ENCODE measurements around the gene CHAF1A.

The CHAF1A gene

GRCh38 chr19:4432918-4433506 lies 30.6 kb downstream of the CHAF1A start:
- H3K4me2 ChIP-seq (ENCODE audit: low read length, poor library complexity, severe bottlenecking) = no peak overlapping the region
- no peak overlapping the region for H2BK15ac ChIP-seq (ENCODE audit: low read depth, poor library complexity, severe bottlenecking)
- no peak for DNase-seq
- WGBS = 94% methylated on average over 28 of the region's 28 CpGs
- no peak overlapping the region for H2BK12ac ChIP-seq (ENCODE audit: low read length in 2 of 2)
- H3K4me1 ChIP-seq (ENCODE audit: control insufficient read depth, insufficient read depth, low read depth, low read length) = peaks cover 2% of the 10 kb centered on the region
- H3K4ac ChIP-seq (ENCODE audit: low read depth in 1 of 2, low read length in 2 of 2) = no peak overlapping the region
- H3K23ac ChIP-seq (ENCODE audit: low read length in 2 of 2) = no peak overlapping the region
- no peak overlapping the region for H2AK5ac ChIP-seq (ENCODE audit: low read length, severe bottlenecking)
- no peak overlapping the region for H4K91ac ChIP-seq (ENCODE audit: low read length)
- H3K18ac ChIP-seq (ENCODE audit: low read depth in 1 of 2, low read length in 2 of 2) = no peak overlapping the region
- H2BK5ac ChIP-seq (ENCODE audit: low read depth, low read length, poor library complexity, severe bottlenecking) = no peak overlapping the region
- no peaks in the 10 kb centered on the region for H3K27me3 ChIP-seq (ENCODE audit: control insufficient read depth in 1 of 2, insufficient read depth in 1 of 2, low read length in 2 of 2)
- no peak overlapping the region for H3K14ac ChIP-seq (ENCODE audit: low read length in 2 of 2)
- no peak overlapping the region for H3K4me3 ChIP-seq (ENCODE audit: insufficient read depth in 1 of 2, low read depth in 1 of 2, low read length in 2 of 2)
- no peak overlapping the region for H3K9ac ChIP-seq (ENCODE audit: low read length)
- no peak overlapping the region for H3K27ac ChIP-seq (ENCODE audit: low read length, poor library complexity, severe bottlenecking)
- H2AFZ ChIP-seq (ENCODE audit: low read depth, low read length) = no peak overlapping the region
- H3K79me1 ChIP-seq (replicated peaks; ENCODE audit: low read length, poor library complexity, severe bottlenecking) = peaks cover 15% of the 10 kb centered on the region
- H3K9me3 ChIP-seq (ENCODE audit: control insufficient read depth, low read length) = no peaks in the 10 kb centered on the region
- H2BK120ac ChIP-seq (ENCODE audit: low read depth, low read length) = no peak overlapping the region
- peaks cover 44 to 62% of the 10 kb centered on the region in 2 experiments for H3K36me3 ChIP-seq (ENCODE audit: control insufficient read depth in 1 of 2, insufficient read depth in 2 of 2, low read depth in 1 of 2, low read length in 2 of 2)
- no peak overlapping the region for H4K8ac ChIP-seq (ENCODE audit: low read length)

- H3K4me1 ChIP-seq (ENCODE audit: control insufficient read depth, insufficient read depth, low read depth, low read length) = peaks cover 2% of the 10 kb centered on the region
- 94% methylated on average over 9 of the region's 9 CpGs for WGBS
- no peak overlapping the region for H3K4me3 ChIP-seq (ENCODE audit: insufficient read depth in 1 of 2, low read depth in 1 of 2, low read length in 2 of 2)
- H2BK120ac ChIP-seq (ENCODE audit: low read depth, low read length) = no peak overlapping the region
- H3K23ac ChIP-seq (ENCODE audit: low read length in 2 of 2) = no peak overlapping the region
- H2BK5ac ChIP-seq (ENCODE audit: low read depth, low read length, poor library complexity, severe bottlenecking) = no peak overlapping the region
- H3K79me1 ChIP-seq (replicated peaks; ENCODE audit: low read length, poor library complexity, severe bottlenecking) = peaks cover 15% of the 10 kb centered on the region
- no peak overlapping the region for H4K91ac ChIP-seq (ENCODE audit: low read length)
- H4K8ac ChIP-seq (ENCODE audit: low read length) = no peak overlapping the region
- H2AK5ac ChIP-seq (ENCODE audit: low read length, severe bottlenecking) = no peak overlapping the region
- H3K14ac ChIP-seq (ENCODE audit: low read length in 2 of 2) = no peak overlapping the region
- no peak overlapping the region for H3K4ac ChIP-seq (ENCODE audit: low read depth in 1 of 2, low read length in 2 of 2)
- peaks cover 37 to 50% of the 10 kb centered on the region in 2 experiments for H3K36me3 ChIP-seq (ENCODE audit: control insufficient read depth in 1 of 2, insufficient read depth in 2 of 2, low read depth in 1 of 2, low read length in 2 of 2)
- H3K18ac ChIP-seq (ENCODE audit: low read depth in 1 of 2, low read length in 2 of 2) = no peak overlapping the region
- no peaks in the 10 kb centered on the region for H3K27me3 ChIP-seq (ENCODE audit: control insufficient read depth in 1 of 2, insufficient read depth in 1 of 2, low read length in 2 of 2)
- H3K27ac ChIP-seq (ENCODE audit: low read length, poor library complexity, severe bottlenecking) = no peak overlapping the region
- no peak overlapping the region for H2BK12ac ChIP-seq (ENCODE audit: low read length in 2 of 2)
- DNase-seq = no peak
- H3K9ac ChIP-seq (ENCODE audit: low read length) = no peak overlapping the region
- no peaks in the 10 kb centered on the region for H3K9me3 ChIP-seq (ENCODE audit: control insufficient read depth, low read length)
- no peak overlapping the region for H2AFZ ChIP-seq (ENCODE audit: low read depth, low read length)
- no peak overlapping the region for H2BK15ac ChIP-seq (ENCODE audit: low read depth, poor library complexity, severe bottlenecking)
- no peak overlapping the region for H3K4me2 ChIP-seq (ENCODE audit: low read length, poor library complexity, severe bottlenecking)
These were observed 32.0 kb downstream of the CHAF1A start for GRCh38 chr19:4434391-4434790.

- peaks cover 13% of the 10 kb centered on the region for H3K79me1 ChIP-seq (replicated peaks; ENCODE audit: low read length, poor library complexity, severe bottlenecking)
- H3K4ac ChIP-seq (ENCODE audit: low read depth in 1 of 2, low read length in 2 of 2) = no peak overlapping the region
- H3K9me3 ChIP-seq (ENCODE audit: control insufficient read depth, low read length) = no peaks in the 10 kb centered on the region
- H4K8ac ChIP-seq (ENCODE audit: low read length) = no peak overlapping the region
- H2BK15ac ChIP-seq (ENCODE audit: low read depth, poor library complexity, severe bottlenecking) = no peak overlapping the region
- no peak overlapping the region for H4K91ac ChIP-seq (ENCODE audit: low read length)
- H2BK12ac ChIP-seq (ENCODE audit: low read length in 2 of 2) = no peak overlapping the region
- no peak for DNase-seq
- no peak overlapping the region for H3K18ac ChIP-seq (ENCODE audit: low read depth in 1 of 2, low read length in 2 of 2)
- H2AK5ac ChIP-seq (ENCODE audit: low read length, severe bottlenecking) = no peak overlapping the region
- H3K4me1 ChIP-seq (ENCODE audit: control insufficient read depth, insufficient read depth, low read depth, low read length) = peaks cover 2% of the 10 kb centered on the region
- H2BK5ac ChIP-seq (ENCODE audit: low read depth, low read length, poor library complexity, severe bottlenecking) = no peak overlapping the region
- no peak overlapping the region for H3K23ac ChIP-seq (ENCODE audit: low read length in 2 of 2)
- no peak overlapping the region for H2AFZ ChIP-seq (ENCODE audit: low read depth, low read length)
- no peak overlapping the region for H2BK120ac ChIP-seq (ENCODE audit: low read depth, low read length)
- H3K4me2 ChIP-seq (ENCODE audit: low read length, poor library complexity, severe bottlenecking) = no peak overlapping the region
- no peak overlapping the region for H3K14ac ChIP-seq (ENCODE audit: low read length in 2 of 2)
- peaks cover 23 to 35% of the 10 kb centered on the region in 2 experiments for H3K36me3 ChIP-seq (ENCODE audit: control insufficient read depth in 1 of 2, insufficient read depth in 2 of 2, low read depth in 1 of 2, low read length in 2 of 2)
- 98% methylated on average over 7 of the region's 7 CpGs for WGBS
- H3K9ac ChIP-seq (ENCODE audit: low read length) = no peak overlapping the region
- no peaks in the 10 kb centered on the region for H3K27me3 ChIP-seq (ENCODE audit: control insufficient read depth in 1 of 2, insufficient read depth in 1 of 2, low read length in 2 of 2)
- H3K27ac ChIP-seq (ENCODE audit: low read length, poor library complexity, severe bottlenecking) = no peak overlapping the region
- no peak overlapping the region for H3K4me3 ChIP-seq (ENCODE audit: insufficient read depth in 1 of 2, low read depth in 1 of 2, low read length in 2 of 2)
These were observed 33.8 kb downstream of the CHAF1A start for GRCh38 chr19:4436231-4436630.

GRCh38 chr19:4437103-4437502 lies 34.7 kb downstream of the CHAF1A start:
- Histone ChIP-seq H3K23ac (ENCODE audit: low read length in 2 of 2) (no peak overlapping the region), H3K14ac (ENCODE audit: low read length in 2 of 2) (no peak overlapping the region), H3K79me1 (replicated peaks; ENCODE audit: low read length, poor library complexity, severe bottlenecking) (peaks cover 13% of the 10 kb centered on the region), H4K91ac (ENCODE audit: low read length) (no peak overlapping the region), H3K4ac (ENCODE audit: low read depth in 1 of 2, low read length in 2 of 2) (no peak overlapping the region), H2BK12ac (ENCODE audit: low read length in 2 of 2) (no peak overlapping the region), H3K36me3 (ENCODE audit: control insufficient read depth in 1 of 2, insufficient read depth in 2 of 2, low read depth in 1 of 2, low read length in 2 of 2) (peaks cover 14 to 28% of the 10 kb centered on the region in 2 experiments), H2BK5ac (ENCODE audit: low read depth, low read length, poor library complexity, severe bottlenecking) (no peak overlapping the region), H3K9me3 (ENCODE audit: control insufficient read depth, low read length) (no peaks in the 10 kb centered on the region), H3K4me2 (ENCODE audit: low read length, poor library complexity, severe bottlenecking) (no peak overlapping the region), H2AK5ac (ENCODE audit: low read length, severe bottlenecking) (no peak overlapping the region), H2BK120ac (ENCODE audit: low read depth, low read length) (no peak overlapping the region), H3K27me3 (ENCODE audit: control insufficient read depth in 1 of 2, insufficient read depth in 1 of 2, low read length in 2 of 2) (no peaks in the 10 kb centered on the region), H3K18ac (ENCODE audit: low read depth in 1 of 2, low read length in 2 of 2) (no peak overlapping the region), H3K27ac (ENCODE audit: low read length, poor library complexity, severe bottlenecking) (no peak overlapping the region), H2AFZ (ENCODE audit: low read depth, low read length) (no peak overlapping the region), H4K8ac (ENCODE audit: low read length) (no peak overlapping the region), H3K9ac (ENCODE audit: low read length) (no peak overlapping the region), H3K4me1 (ENCODE audit: control insufficient read depth, insufficient read depth, low read depth, low read length) (peaks cover 2% of the 10 kb centered on the region), H3K4me3 (ENCODE audit: insufficient read depth in 1 of 2, low read depth in 1 of 2, low read length in 2 of 2) (no peak overlapping the region), H2BK15ac (ENCODE audit: low read depth, poor library complexity, severe bottlenecking) (no peak overlapping the region)
- DNase-seq = no peak
- WGBS = 91% methylated on average over 10 of the region's 10 CpGs

Data from mesenchymal stem cell (in vitro differentiated cells and primary cell).